Stomach (tissue), 4 donors: Measurements from ENCODE around the gene ACP2.

Source experiments
- EP300 ChIP-seq: sonication (generic); formaldehyde crosslinking; IDR thresholded peaks from one replicate; pipeline ENCODE4 v1.6.1; 2017; ENCODE audit warnings: antibody characterized with exemption
- POLR2A ChIP-seq, 4 donors: fragments of 450-650 bp; IDR thresholded peaks; one replicate each; pipeline ENCODE4 v1.6.1; 2016; ENCODE audit warnings: antibody characterized with exemption in 4 of 4, control low read depth in 2 of 4, mild to moderate bottlenecking in 1 of 4, moderate library complexity in 1 of 4
- POLR2AphosphoS5 ChIP-seq, 3 donors: sonication (generic); formaldehyde crosslinking; IDR thresholded peaks; one replicate each; pipeline ENCODE4 v1.6.1; 2016; ENCODE audit warnings: antibody characterized with exemption in 3 of 3
- TF ChIP-seq, protein P1 (sequence below), 7 experiments: fragments of 450-650 bp in 4 of 7; fragments of 200-600 bp in 3 of 7; sonication (generic) in 3 of 7; IDR thresholded peaks; one replicate each; pipeline ENCODE4 v1.5.1; 2016 to 2019; ENCODE audit warnings: antibody characterized with exemption in 7 of 7, control low read depth in 2 of 7, mild to moderate bottlenecking in 1 of 7

DNA sequence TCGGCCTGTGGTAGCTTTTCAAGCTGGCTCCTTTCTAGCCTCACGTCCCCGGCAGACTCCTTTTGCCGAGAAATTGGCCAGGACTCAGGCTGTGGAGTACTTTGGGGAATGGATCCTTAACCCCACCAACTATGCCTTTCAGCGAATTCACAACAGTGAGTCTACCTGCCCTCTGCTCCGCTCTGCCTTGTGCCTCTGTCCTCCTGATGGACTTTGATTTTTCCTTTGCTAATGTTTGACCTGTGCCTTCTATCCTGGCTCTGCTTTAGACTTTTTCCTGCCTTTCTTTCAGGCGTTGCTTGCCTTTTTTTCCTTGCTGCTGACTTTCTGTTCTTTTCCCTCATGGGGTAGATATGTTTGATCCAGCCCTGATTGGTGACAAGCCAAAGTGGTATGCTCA, 33.8 kb upstream of the ACP2 start:
- no peak for TF ChIP-seq EP300
- TF ChIP-seq, protein P1, sequence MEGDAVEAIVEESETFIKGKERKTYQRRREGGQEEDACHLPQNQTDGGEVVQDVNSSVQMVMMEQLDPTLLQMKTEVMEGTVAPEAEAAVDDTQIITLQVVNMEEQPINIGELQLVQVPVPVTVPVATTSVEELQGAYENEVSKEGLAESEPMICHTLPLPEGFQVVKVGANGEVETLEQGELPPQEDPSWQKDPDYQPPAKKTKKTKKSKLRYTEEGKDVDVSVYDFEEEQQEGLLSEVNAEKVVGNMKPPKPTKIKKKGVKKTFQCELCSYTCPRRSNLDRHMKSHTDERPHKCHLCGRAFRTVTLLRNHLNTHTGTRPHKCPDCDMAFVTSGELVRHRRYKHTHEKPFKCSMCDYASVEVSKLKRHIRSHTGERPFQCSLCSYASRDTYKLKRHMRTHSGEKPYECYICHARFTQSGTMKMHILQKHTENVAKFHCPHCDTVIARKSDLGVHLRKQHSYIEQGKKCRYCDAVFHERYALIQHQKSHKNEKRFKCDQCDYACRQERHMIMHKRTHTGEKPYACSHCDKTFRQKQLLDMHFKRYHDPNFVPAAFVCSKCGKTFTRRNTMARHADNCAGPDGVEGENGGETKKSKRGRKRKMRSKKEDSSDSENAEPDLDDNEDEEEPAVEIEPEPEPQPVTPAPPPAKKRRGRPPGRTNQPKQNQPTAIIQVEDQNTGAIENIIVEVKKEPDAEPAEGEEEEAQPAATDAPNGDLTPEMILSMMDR (IDR thresholded peaks at IDR 0.05): no peak
- TF ChIP-seq POLR2AphosphoS5 (IDR thresholded peaks at IDR 0.05): no peak
- TF ChIP-seq POLR2A (IDR thresholded peaks at IDR 0.05): no peak
